ENCODE data around the gene ASB7. TPM values are rescaled to one million over a fixed set of nuclear protein-coding genes. Genes with fewer than 3 reads are reported as not detected.

ASB7 gene
- total RNA-seq, 1 experiment from 2014 or later, result 12.9 TPM

DNA sequence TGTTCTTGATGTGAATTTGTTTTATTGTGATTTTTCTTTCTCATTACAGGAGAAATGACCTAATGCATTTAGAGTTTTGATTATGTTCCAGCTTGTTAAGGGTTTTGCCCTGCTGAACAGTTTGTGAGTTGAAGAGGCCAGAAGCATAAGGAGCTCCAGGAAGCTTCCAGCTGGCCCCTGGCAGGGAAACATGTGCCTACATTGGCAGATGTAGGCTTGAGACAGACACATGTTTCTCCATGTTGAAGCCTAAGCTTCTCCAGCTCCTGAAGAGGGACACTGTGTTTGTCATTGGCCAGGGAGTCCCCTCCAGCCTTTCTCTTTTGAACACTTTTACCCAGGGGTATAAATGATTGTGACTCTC, 88.4 kb downstream of the ASB7 start:
- ATAC-seq, result no peak
- no peak for DNase-seq (ENCODE audit: low spot score)
- H3K27ac Mint-ChIP-seq, result no peak overlapping the region
- CTCF ChIA-PET, result interaction anchor here (1.1 to 1.9 kb wide), 2 partner anchors 11 to 317 kb away, joined by 3 to 5 read pairs; no protein-coding TSS in a partner anchor
- H3K4me3 Mint-ChIP-seq, result no peak overlapping the region
- H3K27me3 Mint-ChIP-seq (ENCODE audit: low read depth), result no peaks in the 10 kb centered on the region
- H3K4me1 Mint-ChIP-seq, result peaks cover 6% of the 10 kb centered on the region
- POLR2A ChIA-PET, result no interaction called here
- TF ChIP-seq CREB1 (CRISPR knock-in tag; IDR thresholded peaks at IDR 0.05) (no peak), ESRRA (CRISPR knock-in tag; IDR thresholded peaks at IDR 0.05; ENCODE audit: borderline replicate concordance) (no peak), ATF1 (CRISPR knock-in tag; IDR thresholded peaks at IDR 0.05) (no peak), ZNF671 (CRISPR knock-in tag; IDR thresholded peaks at IDR 0.05) (no peak), SOX15 (CRISPR knock-in tag; IDR thresholded peaks at IDR 0.05) (no peak), GABPB1 (CRISPR knock-in tag; IDR thresholded peaks at IDR 0.05) (no peak)
- TF ChIP-seq, protein P1, sequence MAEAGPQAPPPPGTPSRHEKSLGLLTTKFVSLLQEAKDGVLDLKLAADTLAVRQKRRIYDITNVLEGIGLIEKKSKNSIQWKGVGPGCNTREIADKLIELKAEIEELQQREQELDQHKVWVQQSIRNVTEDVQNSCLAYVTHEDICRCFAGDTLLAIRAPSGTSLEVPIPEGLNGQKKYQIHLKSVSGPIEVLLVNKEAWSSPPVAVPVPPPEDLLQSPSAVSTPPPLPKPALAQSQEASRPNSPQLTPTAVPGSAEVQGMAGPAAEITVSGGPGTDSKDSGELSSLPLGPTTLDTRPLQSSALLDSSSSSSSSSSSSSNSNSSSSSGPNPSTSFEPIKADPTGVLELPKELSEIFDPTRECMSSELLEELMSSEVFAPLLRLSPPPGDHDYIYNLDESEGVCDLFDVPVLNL (CRISPR knock-in tag; IDR thresholded peaks at IDR 0.05; ENCODE audit: borderline replicate concordance, low read depth), result no peak
- H3K9me3 Mint-ChIP-seq, result no peaks in the 10 kb centered on the region
- H3K36me3 Mint-ChIP-seq, result no peaks in the 10 kb centered on the region

DNA sequence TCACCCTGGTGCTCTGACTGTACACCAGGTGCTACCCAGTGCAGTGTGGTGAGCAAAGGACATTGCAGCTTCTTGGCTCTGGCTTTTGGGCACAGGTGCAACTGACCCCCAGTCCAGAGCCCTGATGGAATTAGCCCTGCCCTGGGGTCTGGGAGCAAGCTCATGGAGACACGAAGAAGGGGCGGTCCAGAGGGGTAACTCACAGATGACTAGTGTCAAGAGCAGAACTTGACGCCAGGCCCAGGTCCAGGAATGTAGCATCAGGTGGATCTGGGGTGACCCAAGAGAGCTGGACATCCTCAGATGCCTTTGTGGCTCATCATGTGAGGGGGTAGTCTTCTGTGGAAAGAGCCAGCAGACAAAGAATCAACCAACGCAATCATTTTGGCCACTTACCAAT, 88.9 kb downstream of the ASB7 start:
- ATAC-seq (no peak), DNase-seq (ENCODE audit: low spot score) (no peak)
- Mint-ChIP-seq H3K36me3 (no peaks in the 10 kb centered on the region), H3K27ac (no peak overlapping the region), H3K27me3 (ENCODE audit: low read depth) (no peaks in the 10 kb centered on the region), H3K9me3 (no peaks in the 10 kb centered on the region), H3K4me3 (no peak overlapping the region), H3K4me1 (peaks cover 6% of the 10 kb centered on the region)
- TF ChIP-seq RORB (CRISPR knock-in tag; IDR thresholded peaks at IDR 0.05) (no peak), ZBTB21 (CRISPR knock-in tag; IDR thresholded peaks at IDR 0.05; ENCODE audit: borderline replicate concordance) (no peak), FOXJ3 (CRISPR knock-in tag; IDR thresholded peaks at IDR 0.05; ENCODE audit: borderline replicate concordance) (no peak), MXD4 (CRISPR knock-in tag; IDR thresholded peaks at IDR 0.05; ENCODE audit: borderline replicate concordance) (no peak), SP1 (CRISPR knock-in tag; conservative IDR thresholded peaks at IDR 0.05) (no peak), NFE2L1 (CRISPR knock-in tag; IDR thresholded peaks at IDR 0.05) (no peak), MLX (CRISPR knock-in tag; IDR thresholded peaks at IDR 0.05) (no peak), ZNF416 (CRISPR knock-in tag; IDR thresholded peaks at IDR 0.05) (no peak), ESRRA (CRISPR knock-in tag; IDR thresholded peaks at IDR 0.05; ENCODE audit: borderline replicate concordance) (no peak), STAT6 (CRISPR knock-in tag; conservative IDR thresholded peaks at IDR 0.05; ENCODE audit: low read depth) (no peak), GTF2I (CRISPR knock-in tag; conservative IDR thresholded peaks at IDR 0.05) (no peak), KAT7 (CRISPR knock-in tag; IDR thresholded peaks at IDR 0.05; ENCODE audit: borderline replicate concordance) (no peak)
- TF ChIP-seq, protein P2, sequence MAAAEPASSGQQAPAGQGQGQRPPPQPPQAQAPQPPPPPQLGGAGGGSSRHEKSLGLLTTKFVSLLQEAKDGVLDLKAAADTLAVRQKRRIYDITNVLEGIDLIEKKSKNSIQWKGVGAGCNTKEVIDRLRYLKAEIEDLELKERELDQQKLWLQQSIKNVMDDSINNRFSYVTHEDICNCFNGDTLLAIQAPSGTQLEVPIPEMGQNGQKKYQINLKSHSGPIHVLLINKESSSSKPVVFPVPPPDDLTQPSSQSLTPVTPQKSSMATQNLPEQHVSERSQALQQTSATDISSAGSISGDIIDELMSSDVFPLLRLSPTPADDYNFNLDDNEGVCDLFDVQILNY (CRISPR knock-in tag; IDR thresholded peaks at IDR 0.05), result no peak
- TF ChIP-seq, protein P3, sequence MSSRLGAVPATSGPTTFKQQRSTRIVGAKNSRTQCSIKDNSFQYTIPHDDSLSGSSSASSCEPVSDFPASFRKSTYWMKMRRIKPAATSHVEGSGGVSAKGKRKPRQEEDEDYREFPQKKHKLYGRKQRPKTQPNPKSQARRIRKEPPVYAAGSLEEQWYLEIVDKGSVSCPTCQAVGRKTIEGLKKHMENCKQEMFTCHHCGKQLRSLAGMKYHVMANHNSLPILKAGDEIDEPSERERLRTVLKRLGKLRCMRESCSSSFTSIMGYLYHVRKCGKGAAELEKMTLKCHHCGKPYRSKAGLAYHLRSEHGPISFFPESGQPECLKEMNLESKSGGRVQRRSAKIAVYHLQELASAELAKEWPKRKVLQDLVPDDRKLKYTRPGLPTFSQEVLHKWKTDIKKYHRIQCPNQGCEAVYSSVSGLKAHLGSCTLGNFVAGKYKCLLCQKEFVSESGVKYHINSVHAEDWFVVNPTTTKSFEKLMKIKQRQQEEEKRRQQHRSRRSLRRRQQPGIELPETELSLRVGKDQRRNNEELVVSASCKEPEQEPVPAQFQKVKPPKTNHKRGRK (CRISPR knock-in tag; IDR thresholded peaks at IDR 0.05; ENCODE audit: borderline replicate concordance), result no peak
- CTCF ChIA-PET, result interaction anchor here (1.1 to 1.9 kb wide), 2 partner anchors 12 to 317 kb away, joined by 3 to 5 read pairs; no protein-coding TSS in a partner anchor
- POLR2A ChIA-PET, result no interaction called here

Measured in WTC11 (cell line).